ENCODE data around the gene UBE2L3. TPM values are rescaled to one million over a fixed set of nuclear protein-coding genes. Genes with fewer than 3 reads are reported as not detected.

UBE2L3 gene
- total and polyA plus RNA-seq, 2 experiments from 2014 or later: 86.3 to 136 TPM

GRCh38 chr22:21624880-21625791 lies 57.6 kb downstream of the UBE2L3 start:
- 0 out of 2 replicates have a peak overlapping the region, but pooled peaks have one; percentile 59 for H3K27ac ChIP-seq (ENCODE audit: low read depth)
- H3K27ac Mint-ChIP-seq: peak overlapping the region; percentile 22; the same call in 1 of the 2 replicates

More at GRCh38 chr22:21624880-21625791, 57.6 kb downstream of the UBE2L3 start:
- Histone ChIP-seq H3K4me1 (ENCODE audit: insufficient read depth) (peaks cover 14% of the 10 kb centered on the region; the same call in 1 of the 2 replicates), H3K4me2 (no peak overlapping the region), H3K27me3 (ENCODE audit: insufficient read depth) (no peaks in the 10 kb centered on the region), H3K4me3 (no peak overlapping the region), H3F3A (replicated peaks; ENCODE audit: low read depth) (peaks cover 36% of the 10 kb centered on the region; the same call in 1 of the 2 replicates), H3K9me2 (ENCODE audit: insufficient read depth) (no peaks in the 10 kb centered on the region), H4K20me1 (replicated peaks; ENCODE audit: insufficient read depth) (peaks cover 58% of the 10 kb centered on the region), H3K79me2 (replicated peaks; ENCODE audit: insufficient read depth) (peaks cover 20% of the 10 kb centered on the region), H3K36me3 (ENCODE audit: insufficient read depth) (peaks cover 8% of the 10 kb centered on the region), H2AFZ (no peak overlapping the region)
- Mint-ChIP-seq H3K9me3 (peaks cover 5% of the 10 kb centered on the region; the same call in 2 of the 3 replicates), H3K4me1 (peaks cover 29% of the 10 kb centered on the region), H3K36me3 (ENCODE audit: low read depth) (peaks cover 37% of the 10 kb centered on the region), H3K4me3 (no peak overlapping the region; the same call in 2 of the 3 replicates), H3K27me3 (ENCODE audit: insufficient read depth, low read depth, poor library complexity) (peaks cover 28% of the 10 kb centered on the region)
- no peak for ATAC-seq
- no peak for DNase-seq (ENCODE audit: low spot score)
- TF ChIP-seq, protein P1, sequence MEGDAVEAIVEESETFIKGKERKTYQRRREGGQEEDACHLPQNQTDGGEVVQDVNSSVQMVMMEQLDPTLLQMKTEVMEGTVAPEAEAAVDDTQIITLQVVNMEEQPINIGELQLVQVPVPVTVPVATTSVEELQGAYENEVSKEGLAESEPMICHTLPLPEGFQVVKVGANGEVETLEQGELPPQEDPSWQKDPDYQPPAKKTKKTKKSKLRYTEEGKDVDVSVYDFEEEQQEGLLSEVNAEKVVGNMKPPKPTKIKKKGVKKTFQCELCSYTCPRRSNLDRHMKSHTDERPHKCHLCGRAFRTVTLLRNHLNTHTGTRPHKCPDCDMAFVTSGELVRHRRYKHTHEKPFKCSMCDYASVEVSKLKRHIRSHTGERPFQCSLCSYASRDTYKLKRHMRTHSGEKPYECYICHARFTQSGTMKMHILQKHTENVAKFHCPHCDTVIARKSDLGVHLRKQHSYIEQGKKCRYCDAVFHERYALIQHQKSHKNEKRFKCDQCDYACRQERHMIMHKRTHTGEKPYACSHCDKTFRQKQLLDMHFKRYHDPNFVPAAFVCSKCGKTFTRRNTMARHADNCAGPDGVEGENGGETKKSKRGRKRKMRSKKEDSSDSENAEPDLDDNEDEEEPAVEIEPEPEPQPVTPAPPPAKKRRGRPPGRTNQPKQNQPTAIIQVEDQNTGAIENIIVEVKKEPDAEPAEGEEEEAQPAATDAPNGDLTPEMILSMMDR (conservative IDR thresholded peaks at IDR 0.05; ENCODE audit: low read depth in 2 of 2): no peak
- TF ChIP-seq, protein P2, sequence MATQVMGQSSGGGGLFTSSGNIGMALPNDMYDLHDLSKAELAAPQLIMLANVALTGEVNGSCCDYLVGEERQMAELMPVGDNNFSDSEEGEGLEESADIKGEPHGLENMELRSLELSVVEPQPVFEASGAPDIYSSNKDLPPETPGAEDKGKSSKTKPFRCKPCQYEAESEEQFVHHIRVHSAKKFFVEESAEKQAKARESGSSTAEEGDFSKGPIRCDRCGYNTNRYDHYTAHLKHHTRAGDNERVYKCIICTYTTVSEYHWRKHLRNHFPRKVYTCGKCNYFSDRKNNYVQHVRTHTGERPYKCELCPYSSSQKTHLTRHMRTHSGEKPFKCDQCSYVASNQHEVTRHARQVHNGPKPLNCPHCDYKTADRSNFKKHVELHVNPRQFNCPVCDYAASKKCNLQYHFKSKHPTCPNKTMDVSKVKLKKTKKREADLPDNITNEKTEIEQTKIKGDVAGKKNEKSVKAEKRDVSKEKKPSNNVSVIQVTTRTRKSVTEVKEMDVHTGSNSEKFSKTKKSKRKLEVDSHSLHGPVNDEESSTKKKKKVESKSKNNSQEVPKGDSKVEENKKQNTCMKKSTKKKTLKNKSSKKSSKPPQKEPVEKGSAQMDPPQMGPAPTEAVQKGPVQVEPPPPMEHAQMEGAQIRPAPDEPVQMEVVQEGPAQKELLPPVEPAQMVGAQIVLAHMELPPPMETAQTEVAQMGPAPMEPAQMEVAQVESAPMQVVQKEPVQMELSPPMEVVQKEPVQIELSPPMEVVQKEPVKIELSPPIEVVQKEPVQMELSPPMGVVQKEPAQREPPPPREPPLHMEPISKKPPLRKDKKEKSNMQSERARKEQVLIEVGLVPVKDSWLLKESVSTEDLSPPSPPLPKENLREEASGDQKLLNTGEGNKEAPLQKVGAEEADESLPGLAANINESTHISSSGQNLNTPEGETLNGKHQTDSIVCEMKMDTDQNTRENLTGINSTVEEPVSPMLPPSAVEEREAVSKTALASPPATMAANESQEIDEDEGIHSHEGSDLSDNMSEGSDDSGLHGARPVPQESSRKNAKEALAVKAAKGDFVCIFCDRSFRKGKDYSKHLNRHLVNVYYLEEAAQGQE (IDR thresholded peaks at IDR 0.05; ENCODE audit: unreplicated experiment): no peak
- no peak for TF ChIP-seq EZH2 (IDR thresholded peaks at IDR 0.05; ENCODE audit: low read depth, unreplicated experiment)
- no peak for TF ChIP-seq NANOG (IDR thresholded peaks at IDR 0.05; ENCODE audit: borderline replicate concordance)
- no peak for TF ChIP-seq ZNF462 (CRISPR knock-in tag; IDR thresholded peaks at IDR 0.05)
- no peak for TF ChIP-seq ETS1 (IDR thresholded peaks at IDR 0.05)
- TF ChIP-seq STAT1 (IDR thresholded peaks at IDR 0.05; ENCODE audit: unreplicated experiment): no peak
- no peak for TF ChIP-seq ZNF114 (CRISPR knock-in tag; IDR thresholded peaks at IDR 0.05)
- no peak for TF ChIP-seq EZH2phosphoT487 (IDR thresholded peaks at IDR 0.05; ENCODE audit: unreplicated experiment)
